CD4-positive, alpha-beta T cell treated with Interleukin-15 for 4 hours (primary cell): ENCODE results near the gene VEGFA.

Source experiments
- DNase-seq: peaks from one replicate; pipeline ENCODE4 v3.0.0-alpha.2; 2020; ENCODE audit warnings: low spot score

The VEGFA gene

DNA sequence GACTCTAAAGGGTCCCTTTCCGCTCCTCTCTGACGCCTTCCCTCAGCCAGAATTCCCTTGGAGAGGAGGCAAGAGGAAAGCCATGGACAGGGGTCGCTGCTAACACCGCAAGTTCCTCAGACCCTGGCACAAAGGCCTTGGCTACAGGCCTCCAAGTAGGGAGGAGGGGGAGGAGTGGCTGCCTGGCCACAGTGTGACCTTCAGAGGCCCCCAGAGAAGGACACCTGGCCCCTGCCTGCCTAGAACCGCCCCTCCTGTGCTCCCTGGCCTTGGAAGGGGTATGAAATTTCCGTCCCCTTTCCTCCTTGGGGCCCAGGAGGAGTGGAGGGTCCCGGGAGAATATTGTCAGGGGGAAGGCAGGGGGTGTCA is 2.7 kb downstream of the VEGFA start:
- DNase-seq, result no peak

DNA sequence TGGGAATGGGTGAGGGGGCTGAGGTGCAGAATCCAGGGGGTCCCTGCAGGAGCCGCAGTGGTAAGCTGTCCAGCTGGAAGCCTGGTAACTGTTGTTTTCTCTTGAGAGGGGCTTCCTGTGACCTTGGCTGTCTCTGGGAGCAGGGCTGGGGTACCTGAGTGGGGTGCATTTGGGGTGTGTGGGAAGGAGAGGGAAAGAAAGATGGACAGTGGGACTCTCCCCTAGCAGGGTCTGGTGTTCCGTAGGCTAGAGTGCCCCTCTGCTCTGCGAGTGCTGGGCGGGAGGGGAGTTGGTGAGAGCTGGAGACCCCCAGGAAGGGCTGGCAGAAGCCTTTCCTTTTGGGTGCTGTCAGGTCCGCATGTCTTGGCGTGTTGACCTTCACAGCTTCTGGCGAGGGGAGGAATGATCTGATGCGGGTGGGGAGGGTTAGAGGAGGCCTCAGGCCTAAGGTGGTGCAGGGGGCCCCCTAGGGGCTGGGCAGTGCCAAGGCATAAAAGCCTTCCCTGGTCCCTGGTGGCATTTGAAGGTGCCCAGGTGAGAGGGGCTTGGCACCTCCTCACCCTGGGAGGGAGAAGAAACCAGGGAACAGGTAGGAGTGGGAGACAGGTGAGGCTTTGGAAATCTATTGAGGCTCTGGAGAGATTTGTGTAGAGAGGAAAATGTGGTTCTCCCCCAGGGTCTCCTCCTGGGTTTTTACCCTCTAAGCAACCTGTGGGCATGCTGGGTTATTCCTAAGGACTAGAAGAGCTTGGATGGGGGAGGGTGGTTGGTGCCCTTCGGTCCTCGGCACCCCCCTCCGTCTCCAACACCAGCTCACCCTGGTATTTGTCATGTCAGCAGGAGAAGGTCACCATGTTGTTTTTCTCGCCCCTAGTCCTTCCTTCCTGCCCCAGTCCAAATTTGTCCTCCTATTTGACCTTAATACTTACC is 3.3 kb downstream of the VEGFA start:
- DNase-seq, result peak; percentile 36

DNA sequence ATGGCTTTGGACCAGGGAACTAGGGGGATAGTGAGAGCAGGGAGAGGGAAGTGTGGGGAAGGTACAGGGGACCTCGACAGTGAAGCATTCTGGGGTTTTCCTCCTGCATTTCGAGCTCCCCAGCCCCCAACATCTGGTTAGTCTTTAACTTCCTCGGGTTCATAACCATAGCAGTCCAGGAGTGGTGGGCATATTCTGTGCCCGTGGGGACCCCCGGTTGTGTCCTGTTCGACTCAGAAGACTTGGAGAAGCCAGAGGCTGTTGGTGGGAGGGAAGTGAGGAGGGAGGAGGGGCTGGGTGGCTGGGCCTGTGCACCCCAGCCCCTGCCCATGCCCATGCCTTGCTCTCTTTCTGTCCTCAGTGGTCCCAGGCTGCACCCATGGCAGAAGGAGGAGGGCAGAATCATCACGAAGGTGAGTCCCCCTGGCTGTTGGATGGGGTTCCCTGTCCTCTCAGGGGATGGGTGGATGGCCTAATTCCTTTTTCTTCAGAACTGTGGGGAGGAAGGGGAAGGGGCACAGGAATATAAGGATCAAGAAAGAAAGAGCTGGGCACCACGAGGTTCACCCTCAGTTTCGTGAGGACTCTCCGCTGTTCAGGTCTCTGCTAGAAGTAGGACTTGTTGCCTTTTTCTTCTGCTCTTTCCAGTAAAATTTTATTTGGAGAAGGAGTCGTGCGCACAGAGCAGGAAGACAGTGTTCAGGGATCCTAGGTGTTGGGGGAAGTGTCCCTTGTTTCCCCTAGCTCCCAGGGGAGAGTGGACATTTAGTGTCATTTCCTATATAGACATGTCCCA is 4.2 kb downstream of the VEGFA start:
- no peak for DNase-seq

DNA sequence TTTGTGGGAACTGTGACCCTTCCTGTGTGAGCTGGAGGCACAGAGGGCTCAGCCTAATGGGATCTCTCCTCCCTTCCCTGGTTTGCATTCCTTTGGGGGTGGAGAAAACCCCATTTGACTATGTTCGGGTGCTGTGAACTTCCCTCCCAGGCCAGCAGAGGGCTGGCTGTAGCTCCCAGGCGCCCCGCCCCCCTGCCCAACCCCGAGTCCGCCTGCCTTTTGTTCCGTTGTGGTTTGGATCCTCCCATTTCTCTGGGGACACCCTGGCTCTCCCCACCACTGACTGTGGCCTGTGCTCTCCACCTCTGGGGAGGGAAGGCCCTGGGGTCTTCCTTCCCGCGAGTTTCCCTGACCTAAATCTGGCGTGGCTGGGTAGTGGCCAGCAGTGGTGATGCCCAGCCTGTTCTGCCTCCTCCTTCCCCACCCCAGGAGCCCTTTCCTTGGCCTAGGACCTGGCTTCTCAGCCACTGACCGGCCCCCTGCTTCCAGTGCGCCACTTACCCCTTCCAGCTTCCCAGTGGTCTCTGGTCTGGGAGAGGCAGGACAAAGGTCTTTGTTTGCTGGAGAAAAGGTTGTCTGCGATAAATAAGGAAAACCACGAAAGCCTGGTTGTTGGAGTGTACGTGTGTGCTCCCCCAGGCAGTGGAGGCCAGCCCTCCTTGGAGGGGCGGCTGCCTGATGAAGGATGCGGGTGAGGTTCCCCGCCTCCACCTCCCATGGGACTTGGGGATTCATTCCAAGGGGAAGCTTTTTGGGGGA is 4.9 kb downstream of the VEGFA start:
- peak; percentile 43 for DNase-seq

DNA sequence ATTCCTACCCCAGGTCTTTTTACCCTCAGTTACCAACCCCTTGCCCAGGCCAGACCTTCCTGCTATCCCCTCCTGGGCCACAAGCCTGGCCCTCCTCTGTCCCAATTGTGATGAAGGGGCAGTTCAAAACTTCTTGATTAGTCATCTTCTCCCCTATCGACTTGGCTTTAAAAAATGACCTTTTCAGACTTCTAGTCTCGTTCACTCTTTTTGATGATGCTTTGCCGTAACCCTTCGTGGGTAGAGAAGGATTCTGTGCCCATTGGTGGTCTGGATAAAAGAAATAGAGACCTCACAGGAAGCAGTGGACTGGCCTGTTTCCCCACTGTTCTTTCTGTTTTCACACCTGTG is 5.5 kb downstream of the VEGFA start:
- DNase-seq, result no peak

DNA sequence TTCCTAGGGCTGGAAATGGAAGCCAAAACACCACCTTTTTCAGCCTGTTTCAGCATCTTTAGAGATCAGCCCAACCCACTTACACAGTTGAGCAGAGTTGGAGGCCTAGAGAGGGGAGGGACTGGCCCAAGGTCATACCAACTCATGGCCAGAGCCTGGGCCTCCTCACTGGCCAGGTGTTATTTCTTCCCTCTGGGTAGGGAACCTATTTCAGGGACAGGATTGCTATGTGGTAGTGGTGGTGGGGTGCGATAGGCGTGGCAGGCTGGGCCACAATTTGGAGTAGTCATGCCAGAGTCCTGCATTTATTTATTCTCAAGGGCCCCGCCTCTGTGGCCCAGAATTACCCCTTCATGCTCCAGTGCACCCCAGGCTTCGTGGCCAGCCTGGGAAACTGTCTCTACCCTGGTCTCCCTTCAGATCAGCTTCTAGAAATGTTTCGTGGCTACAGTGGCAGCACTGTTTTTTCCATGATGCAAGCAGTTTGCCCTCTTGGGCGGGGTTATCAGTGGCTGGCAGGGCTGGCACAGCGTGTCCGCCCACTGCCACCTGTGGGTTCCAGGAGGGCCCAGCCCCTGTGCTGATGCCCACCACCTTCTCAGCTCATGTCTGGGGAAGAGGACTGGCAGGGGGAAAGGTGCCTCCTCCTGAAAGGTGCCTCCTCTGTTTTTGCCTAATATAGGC is 6.2 kb downstream of the VEGFA start:
- DNase-seq, result no peak

DNA sequence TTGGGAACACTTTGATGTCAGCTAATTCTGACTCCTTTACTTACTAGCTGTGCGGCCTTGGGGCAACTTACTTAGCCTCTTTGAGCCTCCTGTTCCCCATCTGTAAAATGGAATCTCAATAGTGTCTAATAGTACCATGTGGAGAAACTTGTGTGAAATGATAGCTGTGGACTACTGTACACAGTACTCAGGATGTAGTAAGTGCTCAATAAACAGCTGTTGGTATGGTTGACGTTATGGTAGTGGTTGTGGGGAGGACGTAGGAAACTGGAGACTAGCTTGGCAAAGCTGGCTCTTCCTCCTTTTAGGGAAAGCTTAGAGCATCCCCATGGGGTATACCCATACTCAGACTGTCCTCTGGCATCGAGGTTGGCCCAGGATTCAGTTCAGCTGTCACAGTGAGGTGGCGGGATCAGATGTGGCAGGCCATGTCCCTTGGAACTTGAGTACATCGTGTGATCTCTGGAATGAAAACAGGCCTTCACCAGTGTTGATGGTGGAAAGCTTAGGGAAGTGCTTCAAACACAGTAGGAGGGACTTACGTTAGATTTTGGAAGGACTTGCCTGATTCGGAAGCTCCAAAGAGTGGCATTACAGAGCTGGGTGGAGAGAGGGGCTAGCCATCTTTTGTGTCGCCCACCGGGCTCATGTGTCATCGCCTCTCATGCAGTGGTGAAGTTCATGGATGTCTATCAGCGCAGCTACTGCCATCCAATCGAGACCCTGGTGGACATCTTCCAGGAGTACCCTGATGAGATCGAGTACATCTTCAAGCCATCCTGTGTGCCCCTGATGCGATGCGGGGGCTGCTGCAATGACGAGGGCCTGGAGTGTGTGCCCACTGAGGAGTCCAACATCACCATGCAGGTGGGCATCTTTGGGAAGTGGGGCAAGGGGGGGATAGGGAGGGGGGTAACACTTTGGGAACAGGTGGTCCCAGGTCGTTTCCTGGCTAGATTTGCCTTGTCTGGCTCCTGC is 7.1 kb downstream of the VEGFA start:
- no peak for DNase-seq

DNA sequence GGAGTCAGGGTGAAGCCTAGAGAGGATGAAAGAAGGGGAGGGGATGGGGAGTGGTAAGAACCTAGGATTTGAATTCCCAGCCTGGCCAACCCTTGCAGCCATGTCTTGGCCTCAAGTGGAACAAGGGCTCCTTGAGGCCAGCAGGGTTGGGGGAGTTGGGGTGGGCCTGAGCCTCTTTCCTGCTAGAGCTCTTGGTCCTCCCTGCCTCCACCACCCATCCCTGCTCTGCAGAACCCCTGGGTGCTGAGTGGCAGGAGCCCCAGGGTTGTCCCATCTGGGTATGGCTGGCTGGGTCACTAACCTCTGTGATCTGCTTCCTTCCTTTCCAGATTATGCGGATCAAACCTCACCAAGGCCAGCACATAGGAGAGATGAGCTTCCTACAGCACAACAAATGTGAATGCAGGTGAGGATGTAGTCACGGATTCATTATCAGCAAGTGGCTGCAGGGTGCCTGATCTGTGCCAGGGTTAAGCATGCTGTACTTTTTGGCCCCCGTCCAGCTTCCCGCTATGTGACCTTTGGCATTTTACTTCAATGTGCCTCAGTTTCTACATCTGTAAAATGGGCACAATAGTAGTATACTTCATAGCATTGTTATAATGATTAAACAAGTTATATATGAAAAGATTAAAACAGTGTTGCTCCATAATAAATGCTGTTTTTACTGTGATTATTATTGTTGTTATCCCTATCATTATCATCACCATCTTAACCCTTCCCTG is 8.3 kb downstream of the VEGFA start:
- no peak for DNase-seq

DNA sequence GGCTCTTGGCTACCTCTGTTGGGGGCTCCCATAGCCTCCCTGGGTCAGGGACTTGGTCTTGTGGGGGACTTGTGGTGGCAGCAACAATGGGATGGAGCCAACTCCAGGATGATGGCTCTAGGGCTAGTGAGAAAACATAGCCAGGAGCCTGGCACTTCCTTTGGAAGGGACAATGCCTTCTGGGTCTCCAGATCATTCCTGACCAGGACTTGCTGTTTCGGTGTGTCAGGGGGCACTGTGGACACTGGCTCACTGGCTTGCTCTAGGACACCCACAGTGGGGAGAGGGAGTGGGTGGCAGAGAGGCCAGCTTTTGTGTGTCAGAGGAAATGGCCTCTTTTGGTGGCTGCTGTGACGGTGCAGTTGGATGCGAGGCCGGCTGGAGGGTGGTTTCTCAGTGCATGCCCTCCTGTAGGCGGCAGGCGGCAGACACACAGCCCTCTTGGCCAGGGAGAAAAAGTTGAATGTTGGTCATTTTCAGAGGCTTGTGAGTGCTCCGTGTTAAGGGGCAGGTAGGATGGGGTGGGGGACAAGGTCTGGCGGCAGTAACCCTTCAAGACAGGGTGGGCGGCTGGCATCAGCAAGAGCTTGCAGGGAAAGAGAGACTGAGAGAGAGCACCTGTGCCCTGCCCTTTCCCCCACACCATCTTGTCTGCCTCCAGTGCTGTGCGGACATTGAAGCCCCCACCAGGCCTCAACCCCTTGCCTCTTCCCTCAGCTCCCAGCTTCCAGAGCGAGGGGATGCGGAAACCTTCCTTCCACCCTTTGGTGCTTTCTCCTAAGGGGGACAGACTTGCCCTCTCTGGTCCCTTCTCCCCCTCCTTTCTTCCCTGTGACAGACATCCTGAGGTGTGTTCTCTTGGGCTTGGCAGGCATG is 9.2 kb downstream of the VEGFA start:
- DNase-seq, result no peak

DNA sequence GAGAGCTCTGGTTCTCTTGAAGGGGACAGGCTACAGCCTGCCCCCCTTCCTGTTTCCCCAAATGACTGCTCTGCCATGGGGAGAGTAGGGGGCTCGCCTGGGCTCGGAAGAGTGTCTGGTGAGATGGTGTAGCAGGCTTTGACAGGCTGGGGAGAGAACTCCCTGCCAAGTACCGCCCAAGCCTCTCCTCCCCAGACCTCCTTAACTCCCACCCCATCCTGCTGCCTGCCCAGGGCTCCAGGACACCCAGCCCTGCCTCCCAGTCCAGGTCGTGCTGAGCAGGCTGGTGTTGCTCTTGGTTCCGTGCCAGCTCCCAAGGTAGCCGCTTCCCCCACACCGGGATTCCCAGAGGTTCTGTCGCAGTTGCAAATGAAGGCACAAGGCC is 9.8 kb downstream of the VEGFA start:
- no peak for DNase-seq

DNA sequence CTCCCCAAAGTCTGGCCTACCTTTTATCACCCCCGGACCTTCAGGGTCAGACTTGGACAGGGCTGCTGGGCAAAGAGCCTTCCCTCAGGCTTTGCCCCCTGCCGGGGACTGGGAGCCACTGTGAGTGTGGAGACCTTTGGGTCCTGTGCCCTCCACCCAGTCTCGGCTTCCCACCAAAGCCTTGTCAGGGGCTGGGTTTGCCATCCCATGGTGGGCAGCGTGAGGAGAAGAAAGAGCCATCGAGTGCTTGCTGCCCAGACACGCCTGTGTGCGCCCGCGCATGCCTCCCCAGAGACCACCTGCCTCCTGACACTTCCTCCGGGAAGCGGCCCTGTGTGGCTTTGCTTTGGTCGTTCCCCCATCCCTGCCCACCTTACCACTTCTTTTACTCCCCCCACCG is 10.3 kb downstream of the VEGFA start:
- DNase-seq, result no peak

DNA sequence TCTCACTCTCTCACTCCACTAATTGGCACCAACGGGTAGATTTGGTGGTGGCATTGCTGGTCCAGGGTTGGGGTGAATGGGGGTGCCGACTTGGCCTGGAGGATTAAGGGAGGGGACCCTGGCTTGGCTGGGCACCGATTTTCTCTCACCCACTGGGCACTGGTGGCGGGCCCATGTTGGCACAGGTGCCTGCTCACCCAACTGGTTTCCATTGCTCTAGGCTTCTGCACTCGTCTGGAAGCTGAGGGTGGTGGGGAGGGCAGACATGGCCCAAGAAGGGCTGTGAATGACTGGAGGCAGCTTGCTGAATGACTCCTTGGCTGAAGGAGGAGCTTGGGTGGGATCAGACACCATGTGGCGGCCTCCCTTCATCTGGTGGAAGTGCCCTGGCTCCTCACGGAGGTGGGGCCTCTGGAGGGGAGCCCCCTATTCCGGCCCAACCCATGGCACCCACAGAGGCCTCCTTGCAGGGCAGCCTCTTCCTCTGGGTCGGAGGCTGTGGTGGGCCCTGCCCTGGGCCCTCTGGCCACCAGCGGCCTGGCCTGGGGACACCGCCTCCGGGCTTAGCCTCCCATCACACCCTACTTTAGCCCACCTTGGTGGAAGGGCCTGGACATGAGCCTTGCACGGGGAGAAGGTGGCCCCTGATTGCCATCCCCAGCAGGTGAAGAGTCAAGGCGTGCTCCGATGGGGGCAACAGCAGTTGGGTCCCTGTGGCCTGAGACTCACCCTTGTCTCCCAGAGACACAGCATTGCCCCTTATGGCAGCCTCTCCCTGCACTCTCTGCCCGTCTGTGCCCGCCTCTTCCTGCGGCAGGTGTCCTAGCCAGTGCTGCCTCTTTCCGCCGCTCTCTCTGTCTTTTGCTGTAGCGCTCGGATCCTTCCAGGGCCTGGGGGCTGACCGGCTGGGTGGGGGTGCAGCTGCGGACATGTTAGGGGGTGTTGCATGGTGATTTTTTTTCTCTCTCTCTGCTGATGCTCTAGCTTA is 11.2 kb downstream of the VEGFA start:
- DNase-seq, result no peak

DNA sequence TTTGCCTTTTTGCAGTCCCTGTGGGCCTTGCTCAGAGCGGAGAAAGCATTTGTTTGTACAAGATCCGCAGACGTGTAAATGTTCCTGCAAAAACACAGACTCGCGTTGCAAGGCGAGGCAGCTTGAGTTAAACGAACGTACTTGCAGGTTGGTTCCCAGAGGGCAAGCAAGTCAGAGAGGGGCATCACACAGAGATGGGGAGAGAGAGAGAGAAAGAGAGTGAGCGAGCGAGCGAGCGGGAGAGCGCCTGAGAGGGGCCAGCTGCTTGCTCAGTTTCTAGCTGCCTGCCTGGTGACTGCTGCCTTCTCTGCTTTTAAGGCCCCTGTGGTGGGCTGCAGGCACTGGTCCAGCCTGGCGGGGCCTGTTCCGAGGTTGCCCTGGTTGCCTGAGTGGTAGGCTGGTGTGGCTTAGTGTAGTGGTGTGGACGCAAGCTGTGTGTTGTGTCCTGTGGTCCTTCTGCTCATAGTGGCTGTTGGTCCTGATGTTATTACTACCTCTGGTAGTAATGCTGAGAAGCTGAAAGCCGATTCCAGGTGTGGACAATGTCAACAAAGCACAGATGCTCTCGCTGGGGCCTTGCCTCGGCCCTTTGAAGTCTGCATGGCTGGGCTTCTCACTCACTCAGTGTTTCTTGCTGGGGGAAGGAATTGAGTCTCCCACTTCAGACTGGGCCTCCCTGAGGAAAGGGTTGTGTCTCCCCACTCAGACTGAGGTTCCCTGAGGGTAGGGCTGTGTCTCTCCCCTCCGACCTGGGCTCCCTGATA is 12.1 kb downstream of the VEGFA start:
- DNase-seq, result no peak

DNA sequence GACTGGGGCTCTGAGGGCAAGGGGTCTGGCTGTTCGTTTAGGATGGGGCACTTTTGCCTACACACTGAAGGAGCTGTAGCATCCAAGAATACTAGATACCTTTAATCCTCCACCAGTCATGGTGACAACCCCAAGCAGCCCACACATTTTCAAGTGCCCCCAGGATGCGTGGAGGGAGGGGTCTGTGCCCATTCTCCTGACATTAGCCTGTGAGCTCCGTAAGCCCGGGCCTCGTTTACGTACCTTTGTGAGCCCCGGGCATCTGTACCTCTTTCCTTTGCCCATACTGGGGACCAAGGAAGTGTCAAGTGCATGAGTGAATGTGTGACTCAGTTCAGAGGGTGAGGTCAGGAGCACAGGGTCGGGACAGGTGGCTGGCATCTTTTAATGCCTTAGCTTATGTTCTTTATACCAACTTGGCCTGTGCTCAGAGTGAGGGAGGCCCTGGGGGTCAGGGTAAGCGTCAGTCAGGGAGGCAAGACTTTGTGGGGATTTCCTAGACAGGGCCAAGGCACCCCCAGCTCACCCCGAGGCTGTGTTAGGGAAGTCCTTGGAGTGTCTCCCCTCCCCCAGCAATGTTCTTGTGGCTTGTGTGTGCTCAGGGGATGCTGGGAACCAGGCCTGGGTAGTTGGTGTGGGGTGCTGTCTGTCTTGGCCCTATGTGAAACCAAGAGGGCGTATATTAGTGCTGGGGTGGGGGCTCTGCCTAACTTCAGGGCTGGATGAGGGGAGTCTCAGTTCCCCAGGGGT is 12.9 kb downstream of the VEGFA start:
- DNase-seq, result no peak

DNA sequence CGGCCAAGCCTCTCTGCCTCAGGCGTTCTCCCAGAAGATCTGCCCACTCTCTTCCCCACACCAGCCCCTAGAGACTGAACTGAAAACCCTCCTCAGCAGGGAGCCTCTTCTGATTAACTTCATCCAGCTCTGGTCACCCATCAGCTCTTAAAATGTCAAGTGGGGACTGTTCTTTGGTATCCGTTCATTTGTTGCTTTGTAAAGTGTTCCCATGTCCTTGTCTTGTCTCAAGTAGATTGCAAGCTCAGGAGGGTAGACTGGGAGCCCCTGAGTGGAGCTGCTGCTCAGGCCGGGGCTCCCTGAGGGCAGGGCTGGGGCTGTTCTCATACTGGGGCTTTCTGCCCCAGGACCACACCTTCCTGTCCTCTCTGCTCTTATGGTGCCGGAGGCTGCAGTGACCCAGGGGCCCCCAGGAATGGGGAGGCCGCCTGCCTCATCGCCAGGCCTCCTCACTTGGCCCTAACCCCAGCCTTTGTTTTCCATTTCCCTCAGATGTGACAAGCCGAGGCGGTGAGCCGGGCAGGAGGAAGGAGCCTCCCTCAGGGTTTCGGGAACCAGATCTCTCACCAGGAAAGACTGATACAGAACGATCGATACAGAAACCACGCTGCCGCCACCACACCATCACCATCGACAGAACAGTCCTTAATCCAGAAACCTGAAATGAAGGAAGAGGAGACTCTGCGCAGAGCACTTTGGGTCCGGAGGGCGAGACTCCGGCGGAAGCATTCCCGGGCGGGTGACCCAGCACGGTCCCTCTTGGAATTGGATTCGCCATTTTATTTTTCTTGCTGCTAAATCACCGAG is 14.2 kb downstream of the VEGFA start:
- DNase-seq, result no peak
